Tibial nerve (tissue), 4 donors: Measurements from ENCODE around the gene TOR1AIP1. TPM values are rescaled to one million over a fixed set of nuclear protein-coding genes. Genes with fewer than 3 reads are reported as not detected.
A peak's percentile ranks its signal among the peaks of the same experiment; 100 is the strongest.

Experiments
- DNase-seq, 2 donors: peaks; one replicate each; pipeline ENCODE4 v3.0.0-alpha.2; 2019; ENCODE audit warnings: low spot score in 2 of 2
- H3K27ac ChIP-seq, 4 donors: fragments of 200-600 bp; sonication (generic) in 3 of 4; one replicate each; pipeline ENCODE4 v1.5.1; 2017 to 2019; ENCODE audit warnings: mild to moderate bottlenecking in 1 of 4
- H3K27me3 ChIP-seq, 2 donors: fragments of 200-600 bp; sonication (generic) in 1 of 2; one replicate each; pipeline versions ENCODE4 v1.5.1 to v1.6.0; 2017 to 2019
- H3K36me3 ChIP-seq, 3 donors: fragments of 200-600 bp; sonication (generic); one replicate each; pipeline ENCODE4 v1.5.1; 2018 to 2019
- H3K4me1 ChIP-seq, 4 donors: fragments of 200-600 bp; sonication (generic) in 3 of 4; one replicate each; pipeline ENCODE4 v1.5.1; 2017 to 2019
- H3K4me3 ChIP-seq, 4 donors: fragments of 200-600 bp; sonication (generic) in 3 of 4; one replicate each; pipeline ENCODE4 v1.5.1; 2017 to 2019; ENCODE audit warnings: mild to moderate bottlenecking in 1 of 4, moderate library complexity in 1 of 4
- H3K9me3 ChIP-seq, 4 donors: fragments of 200-600 bp; sonication (generic) in 3 of 4; one replicate each; pipeline ENCODE4 v1.5.1; 2017 to 2019
- CTCF ChIP-seq, 5 experiments: fragments of 200-600 bp in 3 of 5; fragments of 450-650 bp in 2 of 5; sonication (generic) in 3 of 5; IDR thresholded peaks; one replicate each; pipeline ENCODE4 v1.5.1; 2016 to 2019; ENCODE audit warnings: antibody characterized with exemption in 5 of 5, mild to moderate bottlenecking in 3 of 5, moderate library complexity in 2 of 5
- EP300 ChIP-seq, 2 donors: sonication (generic); formaldehyde crosslinking; IDR thresholded peaks; one replicate each; pipeline ENCODE4 v1.6.1; 2017; ENCODE audit warnings: antibody characterized with exemption in 2 of 2, mild to moderate bottlenecking in 1 of 2
- POLR2A ChIP-seq, 2 donors: fragments of 450-650 bp; IDR thresholded peaks; one replicate each; pipeline ENCODE4 v1.6.1; 2017; ENCODE audit warnings: antibody characterized with exemption in 2 of 2, mild to moderate bottlenecking in 2 of 2, moderate library complexity in 2 of 2
- WGBS, 2 donors: methylation state at CpG; one replicate each; pipeline ENCODE4 v1.1.5; 2018; 5-methylcytosine and 5-hydroxymethylcytosine counted together
- total RNA-seq, 4 donors: library from RNA; depleted of rRNA; stranded (reverse); fragments of >200 nt; gene quantifications; one replicate each; pipeline ENCODE4 v1.1.0, GENCODE V29; 2016

Gene TOR1AIP1
- total RNA-seq, 4 donors from 2014 or later = 43.5 to 85.9 (median 60.1) TPM

- H3K27me3 ChIP-seq = no peaks in the 10 kb centered on the region
- WGBS, 2 donors = 90 to 91% methylated on average over 6 of the region's 6 CpGs
- no peak for DNase-seq
- H3K36me3 ChIP-seq = no peaks in the 10 kb centered on the region
- peak overlapping the region; percentile 71 to 89 (median 79) for H3K27ac ChIP-seq
- H3K9me3 ChIP-seq = no peaks in the 10 kb centered on the region
- peaks cover 2 to 52% (median 26%) of the 10 kb centered on the region in 4 donors for H3K4me1 ChIP-seq
- TF ChIP-seq CTCF (IDR thresholded peaks at IDR 0.05) (no peak), POLR2A (IDR thresholded peaks at IDR 0.05) (no peak), EP300 (IDR thresholded peaks at IDR 0.05) (no peak)
- no peak overlapping the region for H3K4me3 ChIP-seq
These were observed 86.4 kb downstream of the TOR1AIP1 start for GRCh38 chr1:179968284-179968993.

GRCh38 chr1:179968994-179969919 lies 87.2 kb downstream of the TOR1AIP1 start:
- H3K4me3 ChIP-seq = no peak overlapping the region
- WGBS, 2 donors = 62 to 69% methylated on average over 8 of the region's 8 CpGs

More at GRCh38 chr1:179968994-179969919, 87.2 kb downstream of the TOR1AIP1 start:
- no peak for TF ChIP-seq CTCF (IDR thresholded peaks at IDR 0.05)
- no peak for TF ChIP-seq EP300 (IDR thresholded peaks at IDR 0.05)
- TF ChIP-seq POLR2A (IDR thresholded peaks at IDR 0.05) = no peak
- Histone ChIP-seq H3K9me3 (no peaks in the 10 kb centered on the region), H3K4me1 (peaks cover 2 to 53% (median 24%) of the 10 kb centered on the region in 4 donors), H3K36me3 (no peaks in the 10 kb centered on the region), H3K27ac (peak overlapping the region; percentile 71 to 89 (median 79)), H3K27me3 (no peaks in the 10 kb centered on the region)
- no peak for DNase-seq

Other genes starting within 250 kb of the TOR1AIP1 start
- under 1 TPM in 1 of 4 donors, not detected in 3; 0.44 TPM for gene FAM163A, start 139.0 kb upstream of the TOR1AIP1 start, total RNA-seq
- gene TOR1AIP2, start 4.5 kb upstream of the TOR1AIP1 start, total RNA-seq = 10 to 100 TPM; 55.7 to 77.5 (median 59.0) TPM
- gene CEP350, start 72.5 kb downstream of the TOR1AIP1 start, total RNA-seq = 100 to 1,000 TPM in 2 of 4 donors, 10 to 100 TPM in 2; 82.6 to 112 (median 94.9) TPM